Measurements from ENCODE around the gene MYLK. TPM values are rescaled to one million over a fixed set of nuclear protein-coding genes. Genes with fewer than 3 reads are reported as not detected.

MYLK gene
- total and polyA plus RNA-seq, 9 of the 15 experiments (the other 6 are each of a cell fraction or from before 2014, with no cell fraction given) = 0.11 to 0.53 (median 0.18) TPM; not detected in 2

GRCh38 chr3:123816673-123817207 lies 67.4 kb downstream of the MYLK start:
- Histone ChIP-seq H3K9me3 (replicated peaks; ENCODE audit: control insufficient read depth, insufficient read depth, low read depth, low read length) (no peaks in the 10 kb centered on the region), H3K9ac (ENCODE audit: insufficient read depth in 1 of 2, low read depth in 2 of 2, low read length in 2 of 2) (no peak overlapping the region), H4K20me1 (replicated peaks; ENCODE audit: control insufficient read depth, insufficient read depth, low read length) (no peaks in the 10 kb centered on the region), H3K4me2 (ENCODE audit: insufficient read depth, low read length) (no peak overlapping the region), H3K27ac (ENCODE audit: extremely low read depth, low read depth, low read length) (no peak overlapping the region), H2AFZ (ENCODE audit: low read depth, low read length) (no peak overlapping the region), H3K4me3 (no peak overlapping the region), H3K27me3 (ENCODE audit: control insufficient read depth in 2 of 2, insufficient read depth in 2 of 2, low read length in 2 of 2) (0 out of 5 replicates have a peak, but pooled peaks cover 0 to 4% of the 10 kb centered on the region in 2 experiments), H3K36me3 (ENCODE audit: control insufficient read depth, insufficient read depth, low read length) (no peaks in the 10 kb centered on the region), H3K79me2 (ENCODE audit: control insufficient read depth, insufficient read depth, low read length) (no peaks in the 10 kb centered on the region), H3K9me1 (ENCODE audit: control insufficient read depth, insufficient read depth, low read length) (no peaks in the 10 kb centered on the region), H3K4me1 (replicated peaks in 1 of 2; ENCODE audit: control insufficient read depth in 2 of 2, insufficient read depth in 2 of 2, low read length in 2 of 2) (no peaks in the 10 kb centered on the region)
- 3% methylated on average over 5 of the region's 5 CpGs for WGBS (ENCODE audit: insufficient coverage, low coverage, missing lambda C conversion rate)
- ChIA-PET POLR2A (interaction anchor here (1.5 kb wide), 1 partner anchor 14 kb away, joined by 3 read pairs; no protein-coding TSS in a partner anchor), CTCF (ENCODE audit: low intra/inter-chr PET ratio) (no interaction called here)
- DNase-seq (ENCODE audit: extremely low read depth in 1 of 4, low spot score in 3 of 4) (no peak), FAIRE-seq (no peak), ATAC-seq (no peak)
- in situ Hi-C loops (cut with MboI) (no loop called here), intact Hi-C loops (cut with micrococcal nuclease) (no loop called here)
- TF ChIP-seq NFYB (IDR thresholded peaks at IDR 0.05; ENCODE audit: extremely low read depth, insufficient read length) = no peak
- TF ChIP-seq ZNF398 (CRISPR knock-in tag; IDR thresholded peaks at IDR 0.05) = no peak
- no peak for TF ChIP-seq KLF1 (tag; IDR thresholded peaks at IDR 0.05)
- TF ChIP-seq, protein P1, sequence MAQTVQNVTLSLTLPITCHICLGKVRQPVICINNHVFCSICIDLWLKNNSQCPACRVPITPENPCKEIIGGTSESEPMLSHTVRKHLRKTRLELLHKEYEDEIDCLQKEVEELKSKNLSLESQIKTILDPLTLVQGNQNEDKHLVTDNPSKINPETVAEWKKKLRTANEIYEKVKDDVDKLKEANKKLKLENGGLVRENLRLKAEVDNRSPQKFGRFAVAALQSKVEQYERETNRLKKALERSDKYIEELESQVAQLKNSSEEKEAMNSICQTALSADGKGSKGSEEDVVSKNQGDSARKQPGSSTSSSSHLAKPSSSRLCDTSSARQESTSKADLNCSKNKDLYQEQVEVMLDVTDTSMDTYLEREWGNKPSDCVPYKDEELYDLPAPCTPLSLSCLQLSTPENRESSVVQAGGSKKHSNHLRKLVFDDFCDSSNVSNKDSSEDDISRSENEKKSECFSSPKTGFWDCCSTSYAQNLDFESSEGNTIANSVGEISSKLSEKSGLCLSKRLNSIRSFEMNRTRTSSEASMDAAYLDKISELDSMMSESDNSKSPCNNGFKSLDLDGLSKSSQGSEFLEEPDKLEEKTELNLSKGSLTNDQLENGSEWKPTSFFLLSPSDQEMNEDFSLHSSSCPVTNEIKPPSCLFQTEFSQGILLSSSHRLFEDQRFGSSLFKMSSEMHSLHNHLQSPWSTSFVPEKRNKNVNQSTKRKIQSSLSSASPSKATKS (CRISPR knock-in tag; IDR thresholded peaks at IDR 0.05) = no peak
- no TSS peak for BruUV-seq (replicated peaks)

Data from K562 (cell line).